Hepatocyte (in vitro differentiated cells): ENCODE measurements around the gene PCNT. TPM values are rescaled to one million over a fixed set of nuclear protein-coding genes. Genes with fewer than 3 reads are reported as not detected.

Source experiments
- DNase-seq: peaks from one replicate; pipeline ENCODE4 v3.0.0-alpha.2; 2016; ENCODE audit warnings: low spot score
- H2AFZ ChIP-seq: fragments of 200-600 bp; sonication (generic); 2 replicates; pipeline ENCODE4 v1.6.0; 2016; ENCODE audit warnings: antibody characterized with exemption, mild to moderate bottlenecking
- H3K27ac ChIP-seq: fragments of 200-600 bp; sonication (generic); 2 replicates; pipeline ENCODE4 v1.5.1; 2016; ENCODE audit warnings: mild to moderate bottlenecking
- H3K27me3 ChIP-seq: fragments of 200-600 bp; sonication (generic); 2 replicates; pipeline ENCODE4 v1.6.1; 2016
- H3K36me3 ChIP-seq: fragments of 200-600 bp; sonication (generic); replicated peaks from 2 replicates; pipeline ENCODE4 v1.5.1; 2016; ENCODE audit warnings: low read depth; ENCODE audit not compliant: insufficient read depth
- H3K4me1 ChIP-seq: fragments of 200-600 bp; sonication (generic); 2 replicates; pipeline ENCODE4 v1.5.1; 2016; ENCODE audit warnings: mild to moderate bottlenecking, moderate library complexity; ENCODE audit not compliant: insufficient read depth
- H3K4me2 ChIP-seq: fragments of 200-600 bp; sonication (generic); 2 replicates; pipeline ENCODE4 v1.6.0; 2016
- H3K4me3 ChIP-seq: fragments of 200-600 bp; sonication (generic); 2 replicates; pipeline ENCODE4 v1.5.1; 2016; ENCODE audit warnings: mild to moderate bottlenecking
- H3K79me2 ChIP-seq: fragments of 200-600 bp; sonication (generic); 2 replicates; pipeline ENCODE4 v1.6.0; 2017; ENCODE audit warnings: mild to moderate bottlenecking
- H3K9me2 ChIP-seq: fragments of 200-600 bp; sonication (generic); replicated peaks from 2 replicates; pipeline ENCODE4 v1.6.0; 2017; ENCODE audit warnings: mild to moderate bottlenecking; ENCODE audit not compliant: insufficient read depth
- H3K9me3 ChIP-seq: fragments of 200-600 bp; sonication (generic); 2 replicates; pipeline ENCODE4 v1.5.1; 2016; ENCODE audit warnings: low read depth, mild to moderate bottlenecking
- H4K20me1 ChIP-seq: fragments of 200-600 bp; sonication (generic); 2 replicates; pipeline ENCODE4 v1.6.0; 2016; ENCODE audit warnings: mild to moderate bottlenecking; ENCODE audit not compliant: insufficient read depth, poor library complexity, severe bottlenecking
- EZH2 ChIP-seq: fragments of 200-600 bp; sonication (generic); IDR thresholded peaks from 2 replicates; pipeline ENCODE4 v1.6.1; 2016; ENCODE audit warnings: antibody characterized with exemption, mild to moderate bottlenecking, borderline replicate concordance
- EZH2phosphoT487 ChIP-seq: fragments of 200-600 bp; sonication (generic); IDR thresholded peaks from one replicate; pipeline ENCODE4 v1.6.1; 2018; ENCODE audit warnings: antibody characterized with exemption, mild to moderate bottlenecking, low read depth, moderate library complexity; ENCODE audit not compliant: unreplicated experiment, severe bottlenecking
- WGBS: methylation state at CpG from one replicate; pipeline ENCODE4 v1.1.6; 2016; ENCODE audit warnings: low lambda C conversion rate; ENCODE audit errors: missing lambda C conversion rate; 5-methylcytosine and 5-hydroxymethylcytosine counted together
- polyA plus RNA-seq: library from polyadenylated mRNA; unstranded; fragments of >200 nt; fragmentation: Nextera tagmentation; extraction: Ambion mirVana; gene quantifications from 2 replicates; pipeline ENCODE4 v1.2.1, GENCODE V29; 2016
- total RNA-seq: library from RNA; depleted of rRNA; stranded (reverse); fragments of >200 nt; gene quantifications from 2 replicates; pipeline ENCODE4 v1.2.3, GENCODE V29; 2014
- TF ChIP-seq, protein P1 (sequence below): fragments of 200-600 bp; sonication (generic); IDR thresholded peaks from 2 replicates; pipeline ENCODE4 v1.5.1; 2016; ENCODE audit warnings: antibody characterized with exemption, mild to moderate bottlenecking; ENCODE audit not compliant: poor library complexity

Gene PCNT
- total and polyA plus RNA-seq, 2 experiments from 2014 or later, result 11.5 to 14.3 TPM

DNA sequence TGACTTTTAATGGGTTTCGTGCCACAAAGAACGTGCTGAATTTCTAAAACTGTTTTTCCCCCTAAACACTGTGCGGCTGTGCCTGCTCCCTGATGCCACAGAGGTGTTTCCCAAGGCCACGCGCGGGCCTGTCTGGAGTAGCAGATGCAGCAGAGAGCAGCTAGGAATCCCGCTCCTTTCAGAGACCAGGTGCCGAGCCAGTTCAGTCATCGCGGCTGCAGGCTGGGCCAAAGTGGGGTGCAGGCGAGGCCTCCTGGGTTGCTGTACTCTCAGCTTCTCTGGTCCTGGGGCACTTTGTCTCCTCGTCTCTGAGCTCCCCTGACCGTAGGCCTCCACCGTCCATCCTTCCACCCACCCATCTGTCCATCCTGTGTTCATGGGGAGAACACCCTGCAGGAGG lies 117.4 kb downstream of the PCNT start:
- Histone ChIP-seq H3K4me1 (no peaks in the 10 kb centered on the region), H3K9me2 (no peaks in the 10 kb centered on the region), H3K79me2 (no peaks in the 10 kb centered on the region), H3K36me3 (no peaks in the 10 kb centered on the region), H3K9me3 (no peaks in the 10 kb centered on the region), H3K4me3 (no peak overlapping the region), H2AFZ (no peak overlapping the region), H4K20me1 (no peaks in the 10 kb centered on the region), H3K4me2 (no peak overlapping the region), H3K27me3 (no peaks in the 10 kb centered on the region), H3K27ac (no peak overlapping the region)
- no peak for DNase-seq
- 98% methylated on average over 14 of the region's 14 CpGs for WGBS
- TF ChIP-seq EZH2phosphoT487 (no peak), EZH2 (no peak)
- TF ChIP-seq, protein P1, sequence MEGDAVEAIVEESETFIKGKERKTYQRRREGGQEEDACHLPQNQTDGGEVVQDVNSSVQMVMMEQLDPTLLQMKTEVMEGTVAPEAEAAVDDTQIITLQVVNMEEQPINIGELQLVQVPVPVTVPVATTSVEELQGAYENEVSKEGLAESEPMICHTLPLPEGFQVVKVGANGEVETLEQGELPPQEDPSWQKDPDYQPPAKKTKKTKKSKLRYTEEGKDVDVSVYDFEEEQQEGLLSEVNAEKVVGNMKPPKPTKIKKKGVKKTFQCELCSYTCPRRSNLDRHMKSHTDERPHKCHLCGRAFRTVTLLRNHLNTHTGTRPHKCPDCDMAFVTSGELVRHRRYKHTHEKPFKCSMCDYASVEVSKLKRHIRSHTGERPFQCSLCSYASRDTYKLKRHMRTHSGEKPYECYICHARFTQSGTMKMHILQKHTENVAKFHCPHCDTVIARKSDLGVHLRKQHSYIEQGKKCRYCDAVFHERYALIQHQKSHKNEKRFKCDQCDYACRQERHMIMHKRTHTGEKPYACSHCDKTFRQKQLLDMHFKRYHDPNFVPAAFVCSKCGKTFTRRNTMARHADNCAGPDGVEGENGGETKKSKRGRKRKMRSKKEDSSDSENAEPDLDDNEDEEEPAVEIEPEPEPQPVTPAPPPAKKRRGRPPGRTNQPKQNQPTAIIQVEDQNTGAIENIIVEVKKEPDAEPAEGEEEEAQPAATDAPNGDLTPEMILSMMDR, result no peak

DNA sequence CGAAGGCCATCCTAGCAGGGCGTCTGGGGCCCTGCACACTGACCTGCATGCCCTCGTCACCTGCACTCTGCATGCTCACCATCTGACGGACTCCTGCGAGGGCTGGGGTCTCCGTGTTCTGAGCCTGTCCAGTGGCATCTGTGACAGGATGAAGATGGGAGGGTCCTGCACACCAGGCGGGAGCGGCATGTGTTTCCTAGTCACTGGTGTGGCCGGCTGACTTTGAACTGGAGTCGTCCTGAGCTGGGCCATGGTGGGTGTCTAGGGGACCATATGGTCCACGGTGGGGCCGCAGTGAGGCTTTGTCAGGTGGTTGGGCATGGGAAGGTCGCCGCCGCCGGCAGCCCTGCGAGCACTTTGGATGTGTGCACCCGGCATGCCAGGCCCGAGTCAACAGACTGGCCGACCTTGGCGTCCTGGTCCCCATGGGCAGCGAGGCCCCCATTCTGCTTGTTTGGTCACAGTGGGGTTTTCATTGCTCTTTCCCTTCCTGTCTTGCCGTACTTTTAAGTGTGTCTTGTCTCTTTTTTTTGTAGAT lies 118.1 kb downstream of the PCNT start:
- Histone ChIP-seq H3K4me3 (no peak overlapping the region), H3K9me3 (no peaks in the 10 kb centered on the region), H3K4me1 (no peaks in the 10 kb centered on the region), H3K79me2 (no peaks in the 10 kb centered on the region), H3K27me3 (no peaks in the 10 kb centered on the region), H3K36me3 (no peaks in the 10 kb centered on the region), H4K20me1 (no peaks in the 10 kb centered on the region), H3K27ac (no peak overlapping the region), H2AFZ (no peak overlapping the region), H3K9me2 (no peaks in the 10 kb centered on the region), H3K4me2 (no peak overlapping the region)
- WGBS, result 97% methylated on average over 23 of the region's 23 CpGs
- TF ChIP-seq, protein P1, result no peak
- TF ChIP-seq EZH2 (no peak), EZH2phosphoT487 (no peak)
- DNase-seq, result no peak

DNA sequence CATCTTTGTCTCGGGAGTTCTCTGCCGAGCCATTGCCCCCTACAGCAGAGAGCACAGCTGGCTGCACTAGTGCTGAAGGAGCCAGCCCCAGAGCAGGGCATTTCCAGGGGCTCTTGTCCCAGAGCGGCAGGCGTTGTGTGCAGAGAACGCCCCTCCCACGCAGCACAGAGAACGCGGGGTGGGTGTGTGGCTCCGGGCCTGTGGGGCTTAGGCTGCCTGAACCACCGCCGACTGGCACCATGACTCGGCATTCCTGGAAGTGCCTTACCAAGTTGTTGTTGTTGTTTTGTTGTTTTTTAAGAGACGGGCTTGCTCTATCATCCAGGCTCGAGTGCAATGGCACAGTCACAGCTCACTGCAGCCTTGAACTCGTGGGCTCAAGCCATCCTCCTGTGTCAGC lies 119.0 kb downstream of the PCNT start:
- Histone ChIP-seq H3K27ac (peak overlapping the region; percentile 20), H3K27me3 (no peaks in the 10 kb centered on the region), H3K36me3 (no peaks in the 10 kb centered on the region), H3K79me2 (no peaks in the 10 kb centered on the region), H2AFZ (no peak overlapping the region), H3K4me2 (no peak overlapping the region), H3K4me3 (no peak overlapping the region), H3K9me3 (no peaks in the 10 kb centered on the region), H4K20me1 (no peaks in the 10 kb centered on the region), H3K4me1 (no peaks in the 10 kb centered on the region), H3K9me2 (no peaks in the 10 kb centered on the region)
- no peak for TF ChIP-seq EZH2phosphoT487
- no peak for TF ChIP-seq EZH2
- TF ChIP-seq, protein P1, result no peak
- DNase-seq, result no peak
- 86% methylated on average over 15 of the region's 15 CpGs for WGBS

DNA sequence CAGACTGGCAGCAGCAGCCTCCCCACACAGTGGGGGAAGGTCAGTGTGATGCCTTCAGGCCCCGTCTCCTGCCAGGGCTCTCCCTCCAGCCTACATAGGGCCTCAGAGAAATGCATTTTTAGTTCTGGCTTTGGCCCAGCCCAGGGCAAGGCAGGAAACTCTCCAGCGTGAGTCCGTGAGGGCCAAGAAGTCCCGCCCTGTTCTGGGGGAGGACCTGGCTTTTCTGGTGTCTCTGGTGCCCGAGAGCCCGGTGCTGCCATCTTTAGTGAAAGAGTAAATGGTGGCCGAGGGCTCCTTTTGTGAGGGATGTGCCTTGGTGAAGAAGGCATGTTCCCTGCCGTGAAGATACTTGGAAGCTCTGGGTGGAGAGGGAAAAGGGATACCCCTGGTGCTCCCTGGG lies 120.0 kb downstream of the PCNT start:
- H4K20me1 ChIP-seq, result no peaks in the 10 kb centered on the region
- no peak overlapping the region for H2AFZ ChIP-seq
- 77% methylated on average over 8 of the region's 8 CpGs for WGBS
- H3K27ac ChIP-seq, result peak overlapping the region; percentile 77
- no peaks in the 10 kb centered on the region for H3K27me3 ChIP-seq
- no peaks in the 10 kb centered on the region for H3K9me2 ChIP-seq
- H3K4me1 ChIP-seq, result no peaks in the 10 kb centered on the region
- no peak overlapping the region for H3K4me3 ChIP-seq
- no peak for DNase-seq
- TF ChIP-seq, protein P1, result no peak
- TF ChIP-seq EZH2 (no peak), EZH2phosphoT487 (no peak)
- no peaks in the 10 kb centered on the region for H3K79me2 ChIP-seq
- H3K9me3 ChIP-seq, result peaks cover under 1% of the 10 kb centered on the region
- H3K36me3 ChIP-seq, result no peaks in the 10 kb centered on the region
- H3K4me2 ChIP-seq, result no peak overlapping the region
